ENCODE results near the gene PLCG2.
"Not testable (repeated sequence)": the region's sequence is repeated elsewhere in the genome, so short reads cannot be mapped to it uniquely, and the experiment has no call there.

Gene PLCG2

GRCh38 chr16:81801724-81802123 lies 22.6 kb downstream of the PLCG2 start:
- not testable (repeated sequence) for H3K4me1 ChIP-seq (ENCODE audit: control insufficient read depth, insufficient read depth, low read length, poor library complexity, severe bottlenecking); DNase-seq; H3K9me3 ChIP-seq (ENCODE audit: control insufficient read depth, low read length); H3K27me3 ChIP-seq (replicated peaks; ENCODE audit: control insufficient read depth, insufficient read depth, low read length, poor library complexity, severe bottlenecking); H3K36me3 ChIP-seq (ENCODE audit: control insufficient read depth, insufficient read depth, low read length); H3K27ac ChIP-seq (ENCODE audit: insufficient read depth, low read length, poor library complexity, severe bottlenecking); H3K4me3 ChIP-seq (ENCODE audit: insufficient read depth, low read depth, low read length, poor library complexity, severe bottlenecking)

- H3K27me3 ChIP-seq (replicated peaks; ENCODE audit: control insufficient read depth, insufficient read depth, low read length, poor library complexity, severe bottlenecking): no peaks in the 10 kb centered on the region
- H3K4me3 ChIP-seq (ENCODE audit: insufficient read depth, low read depth, low read length, poor library complexity, severe bottlenecking): no peak overlapping the region
- H3K4me1 ChIP-seq (ENCODE audit: control insufficient read depth, insufficient read depth, low read length, poor library complexity, severe bottlenecking): no peaks in the 10 kb centered on the region
- no peak overlapping the region for H3K27ac ChIP-seq (ENCODE audit: insufficient read depth, low read length, poor library complexity, severe bottlenecking)
- no peak for DNase-seq
- H3K9me3 ChIP-seq (ENCODE audit: control insufficient read depth, low read length): no peaks in the 10 kb centered on the region
- no peaks in the 10 kb centered on the region for H3K36me3 ChIP-seq (ENCODE audit: control insufficient read depth, insufficient read depth, low read length)
Measured at GRCh38 chr16:81803332-81803731, 24.2 kb downstream of the PLCG2 start.

- Histone ChIP-seq H3K4me3 (ENCODE audit: insufficient read depth, low read depth, low read length, poor library complexity, severe bottlenecking) (no peak overlapping the region), H3K27ac (ENCODE audit: insufficient read depth, low read length, poor library complexity, severe bottlenecking) (no peak overlapping the region), H3K9me3 (ENCODE audit: control insufficient read depth, low read length) (no peaks in the 10 kb centered on the region), H3K36me3 (ENCODE audit: control insufficient read depth, insufficient read depth, low read length) (no peaks in the 10 kb centered on the region), H3K4me1 (ENCODE audit: control insufficient read depth, insufficient read depth, low read length, poor library complexity, severe bottlenecking) (no peaks in the 10 kb centered on the region), H3K27me3 (replicated peaks; ENCODE audit: control insufficient read depth, insufficient read depth, low read length, poor library complexity, severe bottlenecking) (no peaks in the 10 kb centered on the region)
- no peak for DNase-seq
Measured at GRCh38 chr16:81804134-81804610, 25.1 kb downstream of the PLCG2 start.

GRCh38 chr16:81806696-81807095 lies 27.6 kb downstream of the PLCG2 start:
- no peak overlapping the region for H3K27ac ChIP-seq (ENCODE audit: insufficient read depth, low read length, poor library complexity, severe bottlenecking)
- no peaks in the 10 kb centered on the region for H3K9me3 ChIP-seq (ENCODE audit: control insufficient read depth, low read length)
- no peak for DNase-seq
- H3K4me3 ChIP-seq (ENCODE audit: insufficient read depth, low read depth, low read length, poor library complexity, severe bottlenecking): no peak overlapping the region
- H3K36me3 ChIP-seq (ENCODE audit: control insufficient read depth, insufficient read depth, low read length): no peaks in the 10 kb centered on the region
- H3K4me1 ChIP-seq (ENCODE audit: control insufficient read depth, insufficient read depth, low read length, poor library complexity, severe bottlenecking): no peaks in the 10 kb centered on the region
- H3K27me3 ChIP-seq (replicated peaks; ENCODE audit: control insufficient read depth, insufficient read depth, low read length, poor library complexity, severe bottlenecking): no peaks in the 10 kb centered on the region

- Histone ChIP-seq H3K27me3 (replicated peaks; ENCODE audit: control insufficient read depth, insufficient read depth, low read length, poor library complexity, severe bottlenecking) (no peaks in the 10 kb centered on the region), H3K4me3 (ENCODE audit: insufficient read depth, low read depth, low read length, poor library complexity, severe bottlenecking) (no peak overlapping the region), H3K27ac (ENCODE audit: insufficient read depth, low read length, poor library complexity, severe bottlenecking) (no peak overlapping the region), H3K4me1 (ENCODE audit: control insufficient read depth, insufficient read depth, low read length, poor library complexity, severe bottlenecking) (no peaks in the 10 kb centered on the region), H3K36me3 (ENCODE audit: control insufficient read depth, insufficient read depth, low read length) (no peaks in the 10 kb centered on the region), H3K9me3 (ENCODE audit: control insufficient read depth, low read length) (no peaks in the 10 kb centered on the region)
- no peak for DNase-seq
Measured at GRCh38 chr16:81807767-81808358, 28.8 kb downstream of the PLCG2 start.

GRCh38 chr16:81808933-81809480 lies 29.9 kb downstream of the PLCG2 start:
- H3K4me3 ChIP-seq (ENCODE audit: insufficient read depth, low read depth, low read length, poor library complexity, severe bottlenecking): no peak overlapping the region
- no peaks in the 10 kb centered on the region for H3K4me1 ChIP-seq (ENCODE audit: control insufficient read depth, insufficient read depth, low read length, poor library complexity, severe bottlenecking)
- H3K36me3 ChIP-seq (ENCODE audit: control insufficient read depth, insufficient read depth, low read length): no peaks in the 10 kb centered on the region
- H3K27ac ChIP-seq (ENCODE audit: insufficient read depth, low read length, poor library complexity, severe bottlenecking): no peak overlapping the region
- no peaks in the 10 kb centered on the region for H3K9me3 ChIP-seq (ENCODE audit: control insufficient read depth, low read length)
- no peak for DNase-seq
- no peaks in the 10 kb centered on the region for H3K27me3 ChIP-seq (replicated peaks; ENCODE audit: control insufficient read depth, insufficient read depth, low read length, poor library complexity, severe bottlenecking)

GRCh38 chr16:81809567-81809966 lies 30.5 kb downstream of the PLCG2 start:
- DNase-seq: no peak
- Histone ChIP-seq H3K9me3 (ENCODE audit: control insufficient read depth, low read length) (no peaks in the 10 kb centered on the region), H3K4me1 (ENCODE audit: control insufficient read depth, insufficient read depth, low read length, poor library complexity, severe bottlenecking) (no peaks in the 10 kb centered on the region), H3K4me3 (ENCODE audit: insufficient read depth, low read depth, low read length, poor library complexity, severe bottlenecking) (no peak overlapping the region), H3K27me3 (replicated peaks; ENCODE audit: control insufficient read depth, insufficient read depth, low read length, poor library complexity, severe bottlenecking) (no peaks in the 10 kb centered on the region), H3K27ac (ENCODE audit: insufficient read depth, low read length, poor library complexity, severe bottlenecking) (no peak overlapping the region), H3K36me3 (ENCODE audit: control insufficient read depth, insufficient read depth, low read length) (no peaks in the 10 kb centered on the region)

GRCh38 chr16:81810361-81810760 lies 31.3 kb downstream of the PLCG2 start:
- Histone ChIP-seq H3K9me3 (ENCODE audit: control insufficient read depth, low read length) (no peaks in the 10 kb centered on the region), H3K4me3 (ENCODE audit: insufficient read depth, low read depth, low read length, poor library complexity, severe bottlenecking) (no peak overlapping the region), H3K27me3 (replicated peaks; ENCODE audit: control insufficient read depth, insufficient read depth, low read length, poor library complexity, severe bottlenecking) (no peaks in the 10 kb centered on the region), H3K27ac (ENCODE audit: insufficient read depth, low read length, poor library complexity, severe bottlenecking) (no peak overlapping the region), H3K4me1 (ENCODE audit: control insufficient read depth, insufficient read depth, low read length, poor library complexity, severe bottlenecking) (no peaks in the 10 kb centered on the region), H3K36me3 (ENCODE audit: control insufficient read depth, insufficient read depth, low read length) (no peaks in the 10 kb centered on the region)
- DNase-seq: no peak

- Histone ChIP-seq H3K4me3 (ENCODE audit: insufficient read depth, low read depth, low read length, poor library complexity, severe bottlenecking) (no peak overlapping the region), H3K36me3 (ENCODE audit: control insufficient read depth, insufficient read depth, low read length) (no peaks in the 10 kb centered on the region), H3K27me3 (replicated peaks; ENCODE audit: control insufficient read depth, insufficient read depth, low read length, poor library complexity, severe bottlenecking) (no peaks in the 10 kb centered on the region), H3K9me3 (ENCODE audit: control insufficient read depth, low read length) (no peaks in the 10 kb centered on the region), H3K27ac (ENCODE audit: insufficient read depth, low read length, poor library complexity, severe bottlenecking) (no peak overlapping the region), H3K4me1 (ENCODE audit: control insufficient read depth, insufficient read depth, low read length, poor library complexity, severe bottlenecking) (no peaks in the 10 kb centered on the region)
- DNase-seq: no peak
Measured at GRCh38 chr16:81810894-81811538, 31.9 kb downstream of the PLCG2 start.

- H3K9me3 ChIP-seq (ENCODE audit: control insufficient read depth, low read length): no peaks in the 10 kb centered on the region
- no peaks in the 10 kb centered on the region for H3K36me3 ChIP-seq (ENCODE audit: control insufficient read depth, insufficient read depth, low read length)
- H3K4me1 ChIP-seq (ENCODE audit: control insufficient read depth, insufficient read depth, low read length, poor library complexity, severe bottlenecking): no peaks in the 10 kb centered on the region
- H3K27ac ChIP-seq (ENCODE audit: insufficient read depth, low read length, poor library complexity, severe bottlenecking): no peak overlapping the region
- no peak overlapping the region for H3K4me3 ChIP-seq (ENCODE audit: insufficient read depth, low read depth, low read length, poor library complexity, severe bottlenecking)
- no peaks in the 10 kb centered on the region for H3K27me3 ChIP-seq (replicated peaks; ENCODE audit: control insufficient read depth, insufficient read depth, low read length, poor library complexity, severe bottlenecking)
- DNase-seq: no peak
Measured at GRCh38 chr16:81813648-81814047, 34.6 kb downstream of the PLCG2 start.

Data from effector memory CD4-positive, alpha-beta T cell (primary cell).